ENCODE results near the gene ITK. TPM values are rescaled to one million over a fixed set of nuclear protein-coding genes. Genes with fewer than 3 reads are reported as not detected.

Gene ITK
- polyA plus RNA-seq, 1 donor (not counting 4 experiments of a cell fraction or from before 2014, with no cell fraction given) = not detected

- H3K4me1 ChIP-seq (ENCODE audit: control insufficient read depth, extremely low read depth, insufficient read depth, low read length) = no peaks in the 10 kb centered on the region
- no peaks in the 10 kb centered on the region for H4K20me1 ChIP-seq (ENCODE audit: control insufficient read depth, extremely low read depth, insufficient read depth, low read length)
- no peaks in the 10 kb centered on the region for H3K27me3 ChIP-seq (ENCODE audit: control insufficient read depth, extremely low read depth, insufficient read depth, low read length)
- H3K79me2 ChIP-seq (ENCODE audit: control insufficient read depth, insufficient read depth, low read length) = no peaks in the 10 kb centered on the region
- TF ChIP-seq CTCF (optimal IDR thresholded peaks at IDR 0.05 in 1 of 3, IDR thresholded peaks at IDR 0.05 in 1 of 3, conservative IDR thresholded peaks at IDR 0.05 in 1 of 3; ENCODE audit: extremely low read depth in 1 of 3, insufficient read depth in 2 of 3, low read length in 3 of 3) (no peak), EZH2 (IDR thresholded peaks at IDR 0.05; ENCODE audit: low read length) (no peak)
- DNase-seq (ENCODE audit: low read depth, low spot score) (no peak), FAIRE-seq (no peak)
- H3K4me2 ChIP-seq (ENCODE audit: control insufficient read depth, extremely low read depth, insufficient read depth, low read depth, low read length) = no peak overlapping the region
- H3K27ac ChIP-seq (ENCODE audit: control insufficient read depth, insufficient read depth, low read length) = no peak overlapping the region
- H3K9me1 ChIP-seq (ENCODE audit: control insufficient read depth, extremely low read depth, insufficient read depth, low read length) = no peaks in the 10 kb centered on the region
- dilution Hi-C loops (cut with MboI; ENCODE audit: extremely low pct_ligation_motif_present, low sequenced_read_pairs) = no loop called here
- H3K9ac ChIP-seq (ENCODE audit: control insufficient read depth, extremely low read depth, insufficient read depth, low read length) = no peak overlapping the region
- H3K4me3 ChIP-seq (ENCODE audit: control insufficient read depth in 2 of 3, extremely low read depth in 1 of 3, insufficient read depth in 2 of 3, low read depth in 1 of 3, low read length in 3 of 3) = no peak overlapping the region
- no peaks in the 10 kb centered on the region for H3K9me3 ChIP-seq (ENCODE audit: control insufficient read depth, low read depth, low read length)
- no peaks in the 10 kb centered on the region for H3K36me3 ChIP-seq (ENCODE audit: control insufficient read depth in 2 of 2, extremely low read depth in 1 of 2, insufficient read depth in 2 of 2, low read length in 2 of 2)
- H2AFZ ChIP-seq (ENCODE audit: control insufficient read depth, low read length) = no peak overlapping the region
Observed at GRCh38 chr5:157294407-157295091, 113.9 kb downstream of the ITK start.

- Histone ChIP-seq H3K27ac (ENCODE audit: control insufficient read depth, insufficient read depth, low read length) (no peak overlapping the region), H4K20me1 (ENCODE audit: control insufficient read depth, extremely low read depth, insufficient read depth, low read length) (no peaks in the 10 kb centered on the region)
- dilution Hi-C loops (cut with MboI; ENCODE audit: extremely low pct_ligation_motif_present, low sequenced_read_pairs) = no loop called here
Observed at GRCh38 chr5:157295247-157295646, 114.6 kb downstream of the ITK start.

More at GRCh38 chr5:157295247-157295646, 114.6 kb downstream of the ITK start:
- H3K79me2 ChIP-seq (ENCODE audit: control insufficient read depth, insufficient read depth, low read length) = no peaks in the 10 kb centered on the region
- H3K27me3 ChIP-seq (ENCODE audit: control insufficient read depth, extremely low read depth, insufficient read depth, low read length) = no peaks in the 10 kb centered on the region
- DNase-seq (ENCODE audit: low read depth, low spot score) (no peak), FAIRE-seq (no peak)
- no peaks in the 10 kb centered on the region for H3K4me1 ChIP-seq (ENCODE audit: control insufficient read depth, extremely low read depth, insufficient read depth, low read length)
- TF ChIP-seq CTCF (optimal IDR thresholded peaks at IDR 0.05 in 1 of 3, IDR thresholded peaks at IDR 0.05 in 1 of 3, conservative IDR thresholded peaks at IDR 0.05 in 1 of 3; ENCODE audit: extremely low read depth in 1 of 3, insufficient read depth in 2 of 3, low read length in 3 of 3) (no peak), EZH2 (IDR thresholded peaks at IDR 0.05; ENCODE audit: low read length) (no peak)
- no peak overlapping the region for H3K4me2 ChIP-seq (ENCODE audit: control insufficient read depth, extremely low read depth, insufficient read depth, low read depth, low read length)
- H3K9ac ChIP-seq (ENCODE audit: control insufficient read depth, extremely low read depth, insufficient read depth, low read length) = no peak overlapping the region
- H2AFZ ChIP-seq (ENCODE audit: control insufficient read depth, low read length) = no peak overlapping the region
- H3K36me3 ChIP-seq (ENCODE audit: control insufficient read depth in 2 of 2, extremely low read depth in 1 of 2, insufficient read depth in 2 of 2, low read length in 2 of 2) = no peaks in the 10 kb centered on the region
- no peaks in the 10 kb centered on the region for H3K9me3 ChIP-seq (ENCODE audit: control insufficient read depth, low read depth, low read length)
- H3K9me1 ChIP-seq (ENCODE audit: control insufficient read depth, extremely low read depth, insufficient read depth, low read length) = no peaks in the 10 kb centered on the region
- no peak overlapping the region for H3K4me3 ChIP-seq (ENCODE audit: control insufficient read depth in 2 of 3, extremely low read depth in 1 of 3, insufficient read depth in 2 of 3, low read depth in 1 of 3, low read length in 3 of 3)
